NT2/D1 (cell line): ENCODE results near the gene ARHGEF11.

ENCODE experiments used
- SUZ12 ChIP-seq: IDR thresholded peaks from 2 replicates; pipeline ENCODE4 v1.6.1; 2011; ENCODE audit not compliant: insufficient read length, insufficient read depth; ENCODE audit errors: extremely low read depth
- ZNF274 ChIP-seq: IDR thresholded peaks from 2 replicates; pipeline ENCODE4 v1.6.1; 2011; ENCODE audit warnings: mild to moderate bottlenecking, low read depth, low read length

DNA sequence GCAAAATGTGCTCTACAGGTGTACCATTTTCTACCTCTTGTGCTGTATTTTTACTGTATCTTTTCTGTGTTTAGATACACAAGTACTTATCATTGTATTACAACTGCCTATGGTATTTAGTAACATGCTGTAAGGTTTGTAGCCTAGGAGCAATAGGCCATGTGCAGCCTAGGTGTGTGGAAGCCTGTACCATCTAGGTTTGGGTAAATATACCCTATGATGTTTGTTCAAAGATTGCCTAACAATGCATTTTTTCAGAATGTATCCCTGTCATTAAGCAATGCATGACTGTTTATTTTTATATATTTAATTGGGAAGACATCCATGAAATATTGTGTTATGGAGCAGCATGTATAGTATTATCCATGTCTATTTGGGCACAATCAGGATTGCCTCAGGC is 43.1 kb upstream of the ARHGEF11 start:
- TF ChIP-seq SUZ12 (no peak), ZNF274 (no peak)
